GM12872 (cell line): ENCODE measurements around the gene IGLON5.

Experiments
- TF ChIP-seq, protein P1 (sequence below): IDR thresholded peaks from 3 replicates; pipeline ENCODE4 v1.5.1; 2011; ENCODE audit warnings: low read depth, mild to moderate bottlenecking, low read length, moderate library complexity; ENCODE audit not compliant: insufficient read depth

Gene IGLON5

DNA sequence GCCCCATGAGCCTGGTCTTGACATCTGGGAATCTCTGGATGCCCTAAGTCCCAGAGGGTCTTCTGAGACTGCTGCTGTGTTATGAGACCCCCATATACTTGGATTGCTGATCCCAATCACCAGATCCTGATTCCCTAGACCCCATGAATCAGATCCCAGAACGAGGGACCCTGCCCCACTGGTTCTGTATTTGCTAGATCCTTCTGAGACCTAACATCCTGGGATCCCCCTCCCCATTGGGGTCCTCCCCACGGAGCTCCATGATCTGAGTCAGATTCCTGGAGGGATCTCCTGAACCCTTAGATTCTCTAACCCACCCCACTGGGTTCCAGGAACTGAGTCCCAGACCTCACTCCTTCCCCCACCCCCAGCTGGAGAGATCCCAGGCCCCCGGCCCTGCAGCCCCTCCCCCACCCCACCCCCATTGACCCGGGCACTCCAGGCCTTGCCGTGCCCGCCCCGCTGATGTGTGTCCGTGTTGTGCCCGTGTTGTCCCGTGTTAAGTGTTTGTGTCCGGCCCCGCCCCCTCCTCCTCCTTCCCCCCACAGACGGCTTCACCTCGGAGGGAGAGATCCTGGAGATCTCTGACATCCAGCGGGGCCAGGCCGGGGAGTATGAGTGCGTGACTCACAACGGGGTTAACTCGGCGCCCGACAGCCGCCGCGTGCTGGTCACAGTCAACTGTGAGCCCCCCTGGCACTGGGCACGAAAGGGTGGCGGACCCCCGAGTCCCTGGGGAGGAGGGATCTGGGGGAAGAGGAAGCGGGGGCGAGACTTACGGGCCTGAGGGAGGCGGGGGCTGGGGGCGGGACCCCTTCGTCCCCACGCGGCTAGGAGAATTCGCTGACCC, 15.0 kb downstream of the IGLON5 start:
- TF ChIP-seq, protein P1, sequence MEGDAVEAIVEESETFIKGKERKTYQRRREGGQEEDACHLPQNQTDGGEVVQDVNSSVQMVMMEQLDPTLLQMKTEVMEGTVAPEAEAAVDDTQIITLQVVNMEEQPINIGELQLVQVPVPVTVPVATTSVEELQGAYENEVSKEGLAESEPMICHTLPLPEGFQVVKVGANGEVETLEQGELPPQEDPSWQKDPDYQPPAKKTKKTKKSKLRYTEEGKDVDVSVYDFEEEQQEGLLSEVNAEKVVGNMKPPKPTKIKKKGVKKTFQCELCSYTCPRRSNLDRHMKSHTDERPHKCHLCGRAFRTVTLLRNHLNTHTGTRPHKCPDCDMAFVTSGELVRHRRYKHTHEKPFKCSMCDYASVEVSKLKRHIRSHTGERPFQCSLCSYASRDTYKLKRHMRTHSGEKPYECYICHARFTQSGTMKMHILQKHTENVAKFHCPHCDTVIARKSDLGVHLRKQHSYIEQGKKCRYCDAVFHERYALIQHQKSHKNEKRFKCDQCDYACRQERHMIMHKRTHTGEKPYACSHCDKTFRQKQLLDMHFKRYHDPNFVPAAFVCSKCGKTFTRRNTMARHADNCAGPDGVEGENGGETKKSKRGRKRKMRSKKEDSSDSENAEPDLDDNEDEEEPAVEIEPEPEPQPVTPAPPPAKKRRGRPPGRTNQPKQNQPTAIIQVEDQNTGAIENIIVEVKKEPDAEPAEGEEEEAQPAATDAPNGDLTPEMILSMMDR = no peak

DNA sequence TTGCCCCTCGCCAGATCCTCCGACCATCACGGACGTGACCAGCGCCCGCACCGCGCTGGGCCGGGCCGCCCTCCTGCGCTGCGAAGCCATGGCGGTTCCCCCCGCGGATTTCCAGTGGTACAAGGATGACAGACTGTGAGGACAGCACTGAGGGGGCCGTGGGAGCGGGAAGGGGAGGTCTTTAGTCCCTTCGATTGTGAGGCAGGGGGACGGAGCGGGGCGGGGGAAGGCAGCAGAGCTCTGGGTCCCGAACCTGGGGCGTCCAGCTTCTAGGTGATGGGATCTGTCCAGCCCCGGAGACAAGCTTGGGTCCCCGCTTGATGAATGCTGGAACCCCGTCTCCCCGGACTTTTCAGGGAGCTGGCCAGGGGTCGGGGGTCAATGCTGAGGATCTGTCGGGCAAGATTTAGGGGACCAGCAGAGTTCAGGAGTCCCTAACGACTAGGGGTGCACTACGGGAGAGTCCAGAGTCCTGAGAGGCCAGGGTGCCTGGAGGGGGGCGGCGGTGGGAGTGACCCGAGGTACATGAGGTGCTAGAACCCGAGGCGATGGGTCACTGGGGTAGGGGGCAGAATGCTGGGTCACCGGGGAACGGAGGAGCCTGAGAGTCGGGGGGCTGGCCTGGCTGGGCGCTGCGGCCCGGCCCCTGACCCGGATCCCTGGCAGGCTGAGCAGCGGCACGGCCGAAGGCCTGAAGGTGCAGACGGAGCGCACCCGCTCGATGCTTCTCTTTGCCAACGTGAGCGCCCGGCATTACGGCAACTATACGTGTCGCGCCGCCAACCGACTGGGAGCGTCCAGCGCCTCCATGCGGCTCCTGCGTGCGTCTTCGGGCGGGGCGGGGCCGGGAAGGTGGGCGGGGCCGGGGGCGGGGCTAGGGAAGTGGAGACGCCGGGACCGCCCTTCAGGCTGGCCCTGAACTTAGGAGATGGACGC, 15.9 kb downstream of the IGLON5 start:
- TF ChIP-seq, protein P1 = 0 out of 3 replicates have a peak, but pooled peaks have one; percentile 3

DNA sequence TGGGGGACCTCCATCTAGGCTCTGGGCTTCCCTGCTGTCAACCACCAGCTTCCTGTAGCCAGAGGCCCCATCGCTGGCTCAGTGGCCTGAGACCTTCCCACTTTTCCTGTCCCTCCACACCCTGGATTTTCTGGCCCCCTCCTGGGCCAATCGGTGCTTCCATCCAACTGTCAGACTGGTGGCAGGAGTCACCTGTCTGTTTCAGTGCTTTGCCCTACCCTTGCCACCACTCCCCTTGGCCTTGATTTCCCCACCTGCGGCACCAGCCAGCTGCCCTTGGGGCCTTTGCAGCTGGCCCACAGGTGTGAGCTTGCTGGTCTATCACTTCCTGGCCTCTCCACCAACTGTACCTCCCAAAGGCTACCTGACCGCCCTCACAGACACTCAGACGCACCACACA, 18.0 kb downstream of the IGLON5 start:
- TF ChIP-seq, protein P1 = no peak

DNA sequence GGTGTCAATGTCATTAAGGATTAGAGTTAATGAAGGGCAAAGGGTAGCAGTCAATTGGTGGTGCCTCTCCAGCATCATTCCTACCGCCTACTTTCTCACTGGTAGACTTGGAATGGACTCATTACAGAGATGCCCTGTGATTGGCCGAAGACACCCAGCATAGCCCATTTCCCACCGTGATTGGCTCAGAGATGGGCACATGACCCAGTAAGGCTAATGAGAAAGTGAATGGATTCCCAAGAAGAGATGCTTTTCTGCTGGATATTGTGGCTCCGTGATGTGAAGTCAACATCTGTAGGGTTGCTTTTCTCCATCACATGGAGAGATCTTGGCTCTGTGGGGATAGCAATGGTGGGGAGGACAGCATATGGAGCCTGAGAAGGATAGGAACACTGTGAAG, 18.9 kb downstream of the IGLON5 start:
- TF ChIP-seq, protein P1 = no peak

- TF ChIP-seq, protein P1 = no peak
These were observed 19.7 kb downstream of the IGLON5 start for GRCh38 chr19:51331193-51331592.

DNA sequence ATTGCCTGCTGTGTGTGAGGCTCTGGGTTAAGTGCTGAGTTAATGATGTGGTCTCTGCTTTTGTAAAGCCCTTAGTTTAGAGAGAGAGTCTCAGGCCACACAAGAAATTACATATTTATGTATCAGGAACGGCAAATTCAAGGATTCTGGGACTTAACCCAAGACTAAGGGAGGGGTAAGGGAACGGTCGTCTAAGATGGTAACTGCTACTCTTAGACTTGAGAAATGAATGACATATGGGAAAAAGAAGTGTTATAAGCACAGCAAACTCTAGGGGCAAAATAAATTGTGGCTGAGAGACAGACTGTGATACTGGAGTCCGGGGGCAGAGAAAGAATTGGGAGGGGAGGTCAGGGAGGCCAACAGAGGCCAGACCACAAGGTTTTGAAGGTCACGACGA, 20.3 kb downstream of the IGLON5 start:
- TF ChIP-seq, protein P1 = no peak

GRCh38 chr19:51333836-51334460, 22.5 kb downstream of the IGLON5 start:
- TF ChIP-seq, protein P1 = no peak
